K562 (cell line): ENCODE measurements around the gene RNF128. TPM values are rescaled to one million over a fixed set of nuclear protein-coding genes. Genes with fewer than 3 reads are reported as not detected.

Experiments used
- ATAC-seq: fragments of 200-7000 bp; cut with Tn5 transposase; 3 replicates; pipeline ENCODE4 v1.9.1; 2020; ENCODE audit warnings: moderate library complexity
- BruUV-seq: library from RNA; stranded (reverse); fragments of 400-500 nt; replicated peaks from 2 replicates; lab custom pipeline; 2021; lab: Mats Ljungman, UMichigan
- CTCF ChIA-PET: fragments of 300-600 bp; formaldehyde crosslinking; extraction: SDS; loops from one replicate; lab custom pipeline; 2021; ENCODE audit warnings: low intra/inter-chr PET ratio; lab: Yijun Ruan, JAX
- POLR2A ChIA-PET: fragments of 300-600, 350-650 bp; sonication (Branson Sonifier 250); formaldehyde crosslinking; extraction: SDS; loops from one replicate; lab custom pipeline; 2021; ENCODE audit warnings: antibody characterized with exemption, inconsistent platforms; lab: Yijun Ruan, JAX
- DNase-seq, 4 experiments: peaks; one replicate each; pipeline versions ENCODE4 v3.0.0 to v3.0.0-alpha.2; 2011 to 2018; ENCODE audit warnings: low spot score in 3 of 4, mixed read lengths in 3 of 4; ENCODE audit errors: extremely low read depth in 1 of 4
- FAIRE-seq: peaks from 2 replicates; lab custom pipeline; 2011; peaks lifted over from hg19 to GRCh38; lab: Jason Lieb, UNC
- H2AFZ ChIP-seq: 2 replicates; pipeline ENCODE4 v1.6.0; 2011; ENCODE audit warnings: low read depth, low read length, control low read depth, inconsistent platforms
- H3K27ac ChIP-seq: fragments of 200-600 bp; 3 replicates; pipeline ENCODE4 v1.8.0; 2011; ENCODE audit warnings: low read depth, mild to moderate bottlenecking, control low read depth, inconsistent platforms, low read length, moderate library complexity, mixed read lengths; ENCODE audit errors: extremely low read depth
- H3K27me3 ChIP-seq, 2 experiments: fragments of 300-600 bp in 1 of 2; 2 replicates in 1 of 2; 3 replicates in 1 of 2; pipeline versions ENCODE4 v1.6.0 to v1.8.0; 2011; ENCODE audit warnings: inconsistent platforms in 2 of 2, low read length in 2 of 2, mild to moderate bottlenecking in 1 of 2, mixed read lengths in 1 of 2, moderate library complexity in 1 of 2; ENCODE audit not compliant: control insufficient read depth in 2 of 2, insufficient read depth in 2 of 2
- H3K36me3 ChIP-seq: fragments of 300-600 bp; 3 replicates; pipeline ENCODE4 v1.8.0; 2011; ENCODE audit warnings: mild to moderate bottlenecking, low read length, inconsistent platforms; ENCODE audit not compliant: control insufficient read depth, insufficient read depth
- H3K4me1 ChIP-seq, 2 experiments: fragments of 200-600 bp in 1 of 2; replicated peaks in 1 of 2; 2 replicates in 1 of 2; 3 replicates in 1 of 2; pipeline versions ENCODE4 v1.5.1 to v1.8.0; 2011; ENCODE audit warnings: inconsistent platforms in 2 of 2, low read length in 2 of 2, mild to moderate bottlenecking in 1 of 2, mixed read lengths in 1 of 2, moderate library complexity in 1 of 2; ENCODE audit not compliant: control insufficient read depth in 2 of 2, insufficient read depth in 2 of 2
- H3K4me2 ChIP-seq: 2 replicates; pipeline ENCODE4 v1.6.1; 2011; ENCODE audit warnings: low read length, control low read depth, inconsistent platforms, mixed read lengths; ENCODE audit not compliant: insufficient read depth
- H3K4me3 ChIP-seq: fragments of 200-600 bp; sonication (generic), shearing (Covaris generic); 2 replicates; pipeline ENCODE4 v1.5.1; 2016; ENCODE audit warnings: control low read depth, inconsistent platforms
- H3K79me2 ChIP-seq: fragments of 200-600 bp; 3 replicates; pipeline ENCODE4 v1.8.0; 2011; ENCODE audit warnings: low read length, inconsistent platforms; ENCODE audit not compliant: control insufficient read depth, insufficient read depth
- H3K9ac ChIP-seq, 2 experiments: 2 replicates each; pipeline versions ENCODE4 v1.6.0 to v1.6.1; 2011; ENCODE audit warnings: low read depth in 2 of 2, low read length in 2 of 2, control low read depth in 1 of 2, inconsistent platforms in 1 of 2, mild to moderate bottlenecking in 1 of 2, mixed read lengths in 1 of 2; ENCODE audit not compliant: insufficient read depth in 1 of 2
- H3K9me1 ChIP-seq: one replicate; pipeline ENCODE4 v1.6.0; 2011; ENCODE audit warnings: inconsistent platforms, mild to moderate bottlenecking, low read length, moderate library complexity; ENCODE audit not compliant: control insufficient read depth, insufficient read depth
- H3K9me3 ChIP-seq: replicated peaks from 2 replicates; pipeline ENCODE4 v1.5.1; 2011; ENCODE audit warnings: low read depth, low read length, inconsistent platforms; ENCODE audit not compliant: control insufficient read depth, insufficient read depth
- H4K20me1 ChIP-seq: replicated peaks from 2 replicates; pipeline ENCODE4 v1.6.1; 2011; ENCODE audit warnings: low read length, inconsistent platforms, mixed read lengths; ENCODE audit not compliant: control insufficient read depth, insufficient read depth
- FOXK1 ChIP-seq: sonication (generic); formaldehyde crosslinking; IDR thresholded peaks from 2 replicates; pipeline ENCODE4 v1.8.0; 2022; ENCODE audit warnings: missing genetic modification reagents, mild to moderate bottlenecking, borderline replicate concordance
- HMG20B ChIP-seq: fragments of 250-450 bp; sonication (Bioruptor Pico); IDR thresholded peaks from 2 replicates; pipeline ENCODE4 v1.5.0; 2021; ENCODE audit warnings: mild to moderate bottlenecking
- HOXB6 ChIP-seq: fragments of 250-450 bp; sonication (Bioruptor Pico); IDR thresholded peaks from 2 replicates; pipeline ENCODE4 v1.5.1; 2022; ENCODE audit warnings: mild to moderate bottlenecking, borderline replicate concordance
- KAT2B ChIP-seq: IDR thresholded peaks from one replicate; pipeline ENCODE4 v1.6.1; 2012; ENCODE audit warnings: low read depth, mild to moderate bottlenecking, control low read depth, inconsistent platforms, low read length, moderate library complexity
- PHTF2 ChIP-seq: fragments of 250-450 bp; sonication (Bioruptor Pico); IDR thresholded peaks from 2 replicates; pipeline ENCODE4 v1.5.0; 2021; ENCODE audit warnings: mild to moderate bottlenecking
- RBM25 ChIP-seq: fragments of 200-400 bp; formaldehyde crosslinking; IDR thresholded peaks from 2 replicates; pipeline ENCODE4 v1.6.1; 2018; ENCODE audit warnings: low read length, low read depth, moderate library complexity; ENCODE audit not compliant: severe bottlenecking
- UBTF ChIP-seq, 2 experiments: IDR thresholded peaks; 2 replicates each; pipeline ENCODE4 v1.6.1; 2012; ENCODE audit warnings: improper control_type of control experiment in 2 of 2, low read depth in 2 of 2, low read length in 2 of 2, borderline replicate concordance in 1 of 2
- YY1 ChIP-seq, 3 experiments: IDR thresholded peaks; 2 replicates each; pipeline ENCODE4 v1.6.1; 2011; ENCODE audit warnings: low read length in 2 of 3, mild to moderate bottlenecking in 2 of 3, moderate library complexity in 2 of 3, borderline replicate concordance in 1 of 3, control low read depth in 1 of 3, low read depth in 1 of 3; ENCODE audit not compliant: insufficient read depth in 3 of 3, insufficient replicate concordance in 2 of 3, control insufficient read depth in 1 of 3, insufficient read length in 1 of 3; ENCODE audit errors: extremely low read depth in 1 of 3
- ZBTB1 ChIP-seq: sonication (generic); formaldehyde crosslinking; IDR thresholded peaks from 2 replicates; pipeline ENCODE4 v1.8.1; 2023; ENCODE audit warnings: missing genetic modification reagents, low read depth, mild to moderate bottlenecking, borderline replicate concordance
- ZC3H4 ChIP-seq: sonication (generic); formaldehyde crosslinking; IDR thresholded peaks from 2 replicates; pipeline ENCODE4 v1.9.0; 2021; ENCODE audit warnings: missing genetic modification reagents, borderline replicate concordance
- ZNF707 ChIP-seq: fragments of 250-450 bp; sonication (Bioruptor Pico); conservative IDR thresholded peaks from 2 replicates; pipeline ENCODE4 v1.8.0; 2022; ENCODE audit warnings: inconsistent platforms, mild to moderate bottlenecking, moderate library complexity
- WGBS: fragments of 100-300 bp; shearing (Covaris generic); methylation state at CpG from one replicate; pipeline ENCODE4 v1.1.6; 2016; ENCODE audit warnings: low coverage, mixed read lengths; ENCODE audit not compliant: insufficient coverage; ENCODE audit errors: missing lambda C conversion rate; 5-methylcytosine and 5-hydroxymethylcytosine counted together
- in situ Hi-C: fragments of 300-500 bp; cut with MboI; formaldehyde crosslinking; loops from 4 replicates; pipeline ENCODE4 v1.15.0; 2018; ENCODE audit warnings: inconsistent platforms, mixed read lengths
- intact Hi-C: fragments of 100-400 bp; cut with micrococcal nuclease; formaldehyde crosslinking; loops from 2 replicates; pipeline ENCODE4 v1.14.2; 2022
- polyA plus RNA-seq, 8 experiments: library from polyadenylated mRNA; depleted of rRNA in 4 of 8; stranded (reverse) in 5 of 8; unstranded in 3 of 8; fragments of >200 nt; fragmentation: Nextera tagmentation in 2 of 8; fragmentation: Illumina TruSeq in 1 of 8; extraction: Ambion mirVana in 2 of 8; extraction: Trizol in 1 of 8; gene quantifications; 2 replicates each; pipeline versions ENCODE4 v1.2.1 to v1.2.3, GENCODE V29; 2011 to 2014; ENCODE audit warnings: inconsistent platforms in 1 of 8, missing spikeins in 1 of 8
- total RNA-seq, 7 experiments: library from RNA; depleted of rRNA in 6 of 7; stranded (reverse); fragments of >200 nt in 6 of 7; fragmentation: Illumina TruSeq in 2 of 7; extraction: Trizol in 2 of 7; gene quantifications; 2 replicates each; pipeline versions ENCODE4 v1.2.1 to v1.2.3, GENCODE V29; 2011 to 2021; ENCODE audit warnings: low replicate concordance in 1 of 7
- TF ChIP-seq, protein P1 (sequence below): fragments of 450-650 bp; formaldehyde crosslinking; IDR thresholded peaks from 2 replicates; pipeline ENCODE4 v1.4.0; 2020; ENCODE audit warnings: mild to moderate bottlenecking, moderate library complexity

The RNF128 gene
- total and polyA plus RNA-seq, 9 of the 15 experiments (the other 6 are each of a cell fraction or from before 2014, with no cell fraction given), result 0.07 TPM; not detected in 8

GRCh38 chrX:106684207-106684606, 42.3 kb upstream of the RNF128 start:
- no peak overlapping the region for H3K9ac ChIP-seq
- POLR2A ChIA-PET, result no interaction called here
- no peaks in the 10 kb centered on the region for H3K27me3 ChIP-seq
- no peaks in the 10 kb centered on the region for H3K4me1 ChIP-seq
- BruUV-seq, result no TSS peak
- H2AFZ ChIP-seq, result no peak overlapping the region
- in situ Hi-C loops, result no loop called here
- no peaks in the 10 kb centered on the region for H3K79me2 ChIP-seq
- intact Hi-C loops, result no loop called here
- WGBS, result 8% methylated on average over 4 of the region's 4 CpGs
- CTCF ChIA-PET, result no interaction called here
- H3K9me1 ChIP-seq, result no peaks in the 10 kb centered on the region
- no peak overlapping the region for H3K4me3 ChIP-seq
- no peaks in the 10 kb centered on the region for H4K20me1 ChIP-seq
- TF ChIP-seq, protein P1, sequence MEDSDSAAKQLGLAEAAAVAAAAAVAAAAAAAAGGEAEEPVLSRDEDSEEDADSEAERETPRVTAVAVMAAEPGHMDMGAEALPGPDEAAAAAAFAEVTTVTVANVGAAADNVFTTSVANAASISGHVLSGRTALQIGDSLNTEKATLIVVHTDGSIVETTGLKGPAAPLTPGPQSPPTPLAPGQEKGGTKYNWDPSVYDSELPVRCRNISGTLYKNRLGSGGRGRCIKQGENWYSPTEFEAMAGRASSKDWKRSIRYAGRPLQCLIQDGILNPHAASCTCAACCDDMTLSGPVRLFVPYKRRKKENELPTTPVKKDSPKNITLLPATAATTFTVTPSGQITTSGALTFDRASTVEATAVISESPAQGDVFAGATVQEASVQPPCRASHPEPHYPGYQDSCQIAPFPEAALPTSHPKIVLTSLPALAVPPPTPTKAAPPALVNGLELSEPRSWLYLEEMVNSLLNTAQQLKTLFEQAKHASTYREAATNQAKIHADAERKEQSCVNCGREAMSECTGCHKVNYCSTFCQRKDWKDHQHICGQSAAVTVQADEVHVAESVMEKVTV (CRISPR knock-in tag), result no peak
- TF ChIP-seq UBTF (IDR thresholded peaks at IDR 0.05; ENCODE audit: borderline replicate concordance in 1 of 2, low read depth in 2 of 2, low read length in 2 of 2) (no peak), ZNF707 (CRISPR knock-in tag) (no peak), KAT2B (no peak), HOXB6 (CRISPR knock-in tag) (no peak), HMG20B (CRISPR knock-in tag) (no peak), ZBTB1 (no peak), YY1 (IDR thresholded peaks at IDR 0.05; ENCODE audit: borderline replicate concordance in 1 of 3, control insufficient read depth in 1 of 3, extremely low read depth in 1 of 3, insufficient read depth in 3 of 3, insufficient read length in 1 of 3, insufficient replicate concordance in 2 of 3, low read depth in 1 of 3, low read length in 2 of 3) (no peak), FOXK1 (CRISPR knock-in tag) (no peak), ZC3H4 (no peak), RBM25 (no peak), PHTF2 (CRISPR knock-in tag) (no peak)
- H3K4me2 ChIP-seq, result no peak overlapping the region
- FAIRE-seq, result no peak
- no peak for ATAC-seq
- no peak overlapping the region for H3K27ac ChIP-seq
- DNase-seq, result no peak
- no peaks in the 10 kb centered on the region for H3K9me3 ChIP-seq
- no peaks in the 10 kb centered on the region for H3K36me3 ChIP-seq
